ENCODE measurements around the gene PPAN. TPM values are rescaled to one million over a fixed set of nuclear protein-coding genes. Genes with fewer than 3 reads are reported as not detected.

Gene PPAN
- total and polyA plus RNA-seq, 5 donors from 2014 or later = 14.1 to 62.2 (median 25.7) TPM

DNA sequence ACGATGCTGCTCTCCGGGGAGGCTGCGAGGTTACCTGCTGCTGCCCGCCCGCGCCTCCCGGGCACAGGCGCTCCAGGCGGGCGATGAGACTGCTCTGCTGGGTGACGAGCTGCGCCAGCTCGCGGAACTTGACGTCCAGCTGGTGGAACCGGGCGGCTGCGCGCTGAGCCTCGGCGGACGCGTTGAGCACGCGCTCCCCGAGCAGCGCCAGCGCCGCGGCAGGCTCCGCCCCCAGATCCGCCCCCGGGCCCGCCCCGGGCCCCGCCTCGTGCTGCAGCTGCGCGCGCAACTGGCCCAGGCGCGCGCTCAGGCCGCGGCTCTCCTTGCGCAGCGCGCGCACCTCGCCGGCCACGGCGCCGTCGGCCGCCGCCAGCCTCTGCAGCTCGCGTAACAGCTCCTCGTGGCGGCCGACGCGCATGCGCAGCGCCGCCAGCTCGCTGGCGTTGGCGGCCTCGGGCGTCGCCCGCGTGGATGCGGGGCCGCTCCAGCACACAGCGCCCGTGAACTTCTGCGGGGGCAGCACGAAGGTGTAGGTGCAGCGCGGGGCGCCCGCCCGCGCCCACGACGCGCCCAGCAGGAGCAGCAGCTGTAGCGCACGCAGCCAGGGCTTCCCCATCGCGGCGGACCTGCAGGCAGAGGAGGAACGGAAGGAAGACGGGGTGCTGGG, 10.1 kb upstream of the PPAN start:
- DNase-seq (peak; percentile 82 to 93 (median 90)), ATAC-seq (ENCODE audit: low read depth in 2 of 2) (peak; percentile 84 to 88)
- Histone ChIP-seq H3K9me3 (ENCODE audit: control insufficient read depth in 2 of 2, low read length in 2 of 2) (no peaks in the 10 kb centered on the region), H3K36me3 (ENCODE audit: control insufficient read depth, insufficient read depth, low read length) (peaks cover 21% of the 10 kb centered on the region), H3K27ac (ENCODE audit: insufficient read depth, low read length, poor library complexity, severe bottlenecking) (peak overlapping the region; percentile 78), H3K27me3 (ENCODE audit: control insufficient read depth, insufficient read depth, low read length) (no peaks in the 10 kb centered on the region), H3K4me3 (ENCODE audit: low read depth, low read length) (no peak overlapping the region), H3K4me1 (ENCODE audit: control insufficient read depth, insufficient read depth, low read length, poor library complexity, severe bottlenecking) (peaks cover 15% of the 10 kb centered on the region)
- H3K27ac Mint-ChIP-seq = peak overlapping the region in 2 of 3 donors; percentile 62 to 67
- no peaks in the 10 kb centered on the region for H3K27me3 Mint-ChIP-seq
- H3K9me3 Mint-ChIP-seq = no peaks in the 10 kb centered on the region
- peak overlapping the region; percentile 32 to 87 (median 73) for H3K4me3 Mint-ChIP-seq
- H3K36me3 Mint-ChIP-seq = peaks cover 19% of the 10 kb centered on the region
- peaks cover 5 to 41% (median 12%) of the 10 kb centered on the region in 4 donors for H3K4me1 Mint-ChIP-seq

DNA sequence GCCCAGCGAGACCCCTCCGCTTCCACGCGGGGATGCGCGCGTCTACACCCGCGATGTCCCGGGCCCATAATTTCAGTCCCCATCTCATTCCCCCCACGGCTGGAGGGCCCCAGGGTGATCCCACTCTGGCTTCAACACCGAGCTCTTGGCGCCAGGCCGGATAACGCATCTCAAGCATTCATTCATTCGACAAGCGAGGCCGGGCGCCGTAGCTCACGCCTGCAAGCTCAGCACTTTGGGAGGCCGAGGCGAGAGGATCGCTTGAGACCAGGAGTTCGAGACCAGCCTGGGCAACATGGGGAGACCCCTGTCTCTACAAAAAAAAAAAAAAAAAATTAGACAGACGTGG, 9.6 kb upstream of the PPAN start:
- no peaks in the 10 kb centered on the region for H3K27me3 ChIP-seq (ENCODE audit: control insufficient read depth, insufficient read depth, low read length)
- H3K27ac ChIP-seq (ENCODE audit: insufficient read depth, low read length, poor library complexity, severe bottlenecking) = peak overlapping the region; percentile 78
- no peak for ATAC-seq (ENCODE audit: low read depth in 2 of 2)
- H3K4me3 Mint-ChIP-seq = peak overlapping the region in 3 of 4 donors; percentile 47 to 75 (median 56)
- H3K4me1 ChIP-seq (ENCODE audit: control insufficient read depth, insufficient read depth, low read length, poor library complexity, severe bottlenecking) = peaks cover 15% of the 10 kb centered on the region
- peak overlapping the region in 1 of 3 donors; percentile 62 for H3K27ac Mint-ChIP-seq
- no peaks in the 10 kb centered on the region for H3K27me3 Mint-ChIP-seq
- H3K9me3 Mint-ChIP-seq = no peaks in the 10 kb centered on the region
- peaks cover 5 to 44% (median 12%) of the 10 kb centered on the region in 4 donors for H3K4me1 Mint-ChIP-seq
- peaks cover 18% of the 10 kb centered on the region for H3K36me3 ChIP-seq (ENCODE audit: control insufficient read depth, insufficient read depth, low read length)
- peaks cover 18% of the 10 kb centered on the region for H3K36me3 Mint-ChIP-seq
- H3K9me3 ChIP-seq (ENCODE audit: control insufficient read depth in 2 of 2, low read length in 2 of 2) = no peaks in the 10 kb centered on the region
- no peak overlapping the region for H3K4me3 ChIP-seq (ENCODE audit: low read depth, low read length)
- DNase-seq = no peak

DNA sequence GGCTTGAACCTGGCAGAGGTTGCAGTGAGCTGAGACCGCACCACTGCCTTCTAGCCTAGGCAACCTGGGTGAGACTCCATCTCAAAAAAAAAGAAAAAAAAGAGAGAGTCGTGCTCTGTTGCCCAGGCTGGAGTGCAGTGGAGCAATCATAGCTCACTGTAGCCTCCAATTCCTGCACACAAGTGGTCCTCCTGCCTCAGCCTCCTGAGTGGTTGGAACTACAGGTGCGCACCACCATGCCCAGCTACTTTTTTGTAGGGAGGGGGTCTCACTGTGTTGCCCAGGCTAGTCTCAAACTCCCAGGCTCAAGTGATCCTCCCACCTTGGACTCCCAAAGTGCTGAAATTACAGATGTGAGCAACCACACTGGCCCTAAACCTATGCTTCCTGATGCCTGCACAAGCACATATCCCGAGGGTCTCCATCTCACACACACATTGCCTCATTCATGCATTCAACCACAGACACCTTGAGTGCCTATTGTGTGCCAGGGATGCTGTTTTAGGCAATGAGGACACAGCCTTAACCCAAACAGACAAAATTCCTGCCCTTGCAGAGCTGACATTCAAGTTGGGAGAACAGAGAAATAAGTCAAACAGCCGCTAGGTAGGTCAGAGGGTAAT, 5.9 kb upstream of the PPAN start:
- peaks cover 45% of the 10 kb centered on the region for H3K4me1 ChIP-seq (ENCODE audit: control insufficient read depth, insufficient read depth, low read length, poor library complexity, severe bottlenecking)
- Mint-ChIP-seq H3K4me1 (peaks cover 5 to 63% (median 26%) of the 10 kb centered on the region in 4 donors), H3K9me3 (peaks cover 0 to 2% (median 0%) of the 10 kb centered on the region in 7 donors), H3K36me3 (no peaks in the 10 kb centered on the region), H3K27ac (no peak overlapping the region), H3K4me3 (peak overlapping the region in 3 of 4 donors; percentile 5 to 53 (median 52)), H3K27me3 (peaks cover 5% of the 10 kb centered on the region)
- DNase-seq = no peak
- no peaks in the 10 kb centered on the region for H3K9me3 ChIP-seq (ENCODE audit: control insufficient read depth in 2 of 2, low read length in 2 of 2)
- no peak for ATAC-seq (ENCODE audit: low read depth in 2 of 2)
- no peaks in the 10 kb centered on the region for H3K27me3 ChIP-seq (ENCODE audit: control insufficient read depth, insufficient read depth, low read length)
- no peak overlapping the region for H3K27ac ChIP-seq (ENCODE audit: insufficient read depth, low read length, poor library complexity, severe bottlenecking)
- H3K36me3 ChIP-seq (ENCODE audit: control insufficient read depth, insufficient read depth, low read length) = no peaks in the 10 kb centered on the region
- no peak overlapping the region for H3K4me3 ChIP-seq (ENCODE audit: low read depth, low read length)

DNA sequence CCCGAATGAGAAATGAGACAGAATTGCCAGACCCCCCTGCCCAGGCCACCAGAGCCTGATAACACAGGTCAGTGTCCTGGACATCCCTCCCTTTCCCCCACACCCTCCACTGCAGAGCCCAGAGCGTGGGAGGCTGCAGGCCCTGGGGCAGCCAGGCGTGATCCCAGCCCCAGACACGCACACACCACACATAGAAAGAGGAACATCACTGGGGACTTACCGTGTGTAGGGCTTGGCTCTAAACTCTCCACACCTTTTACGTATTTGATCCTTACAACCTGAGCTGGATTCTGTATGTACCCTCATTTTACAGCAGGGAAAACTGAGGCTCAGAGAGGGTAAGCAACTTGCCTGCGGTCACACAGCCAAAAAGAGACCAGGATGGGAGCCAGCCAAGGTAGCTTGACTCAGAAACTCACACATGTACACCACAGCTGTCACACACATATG, 3.4 kb upstream of the PPAN start:
- Mint-ChIP-seq H3K9me3 (peaks cover 0 to 2% (median 0%) of the 10 kb centered on the region in 7 donors), H3K4me3 (peak overlapping the region in 3 of 4 donors; percentile 19 to 56 (median 41)), H3K4me1 (peaks cover 7 to 76% (median 38%) of the 10 kb centered on the region in 4 donors), H3K36me3 (peaks cover 4% of the 10 kb centered on the region), H3K27ac (peak overlapping the region; percentile 23 to 95 (median 82)), H3K27me3 (peaks cover 9% of the 10 kb centered on the region)
- H3K27ac ChIP-seq (ENCODE audit: insufficient read depth, low read length, poor library complexity, severe bottlenecking) = peak overlapping the region; percentile 81
- peaks cover 3% of the 10 kb centered on the region for H3K36me3 ChIP-seq (ENCODE audit: control insufficient read depth, insufficient read depth, low read length)
- H3K4me1 ChIP-seq (ENCODE audit: control insufficient read depth, insufficient read depth, low read length, poor library complexity, severe bottlenecking) = peaks cover 54% of the 10 kb centered on the region
- no peak for ATAC-seq (ENCODE audit: low read depth in 2 of 2)
- H3K4me3 ChIP-seq (ENCODE audit: low read depth, low read length) = no peak overlapping the region
- H3K9me3 ChIP-seq (ENCODE audit: control insufficient read depth in 2 of 2, low read length in 2 of 2) = no peaks in the 10 kb centered on the region
- DNase-seq = no peak
- H3K27me3 ChIP-seq (ENCODE audit: control insufficient read depth, insufficient read depth, low read length) = no peaks in the 10 kb centered on the region

DNA sequence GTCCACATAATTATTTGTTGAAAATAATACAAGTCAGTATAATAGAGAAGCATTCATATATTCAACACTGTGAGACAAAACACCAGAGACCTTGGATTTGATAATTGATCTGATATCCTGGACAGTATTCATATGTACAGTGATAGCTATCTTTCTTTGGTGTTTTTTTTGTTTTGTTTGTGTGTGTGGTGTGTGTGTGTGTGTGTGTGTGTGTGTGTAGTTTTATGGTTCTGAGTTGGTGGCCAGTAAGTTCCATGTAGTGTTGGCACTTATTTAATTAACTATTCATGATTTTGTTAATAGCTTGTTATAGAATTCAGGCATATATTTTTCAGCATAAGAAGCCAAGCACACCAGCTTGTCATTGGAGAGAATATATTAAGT, 2.0 kb upstream of the PPAN start:
- Mint-ChIP-seq H3K4me1 (peaks cover 7 to 72% (median 33%) of the 10 kb centered on the region in 4 donors), H3K27ac (peak overlapping the region; percentile 87 to 98 (median 94)), H3K36me3 (peaks cover 4% of the 10 kb centered on the region), H3K4me3 (peak overlapping the region; percentile 35 to 85 (median 60)), H3K27me3 (peaks cover 9% of the 10 kb centered on the region), H3K9me3 (peaks cover 0 to 2% (median 0%) of the 10 kb centered on the region in 7 donors)
- Histone ChIP-seq H3K4me3 (ENCODE audit: low read depth, low read length) (peak overlapping the region; percentile 35), H3K36me3 (ENCODE audit: control insufficient read depth, insufficient read depth, low read length) (peaks cover 9% of the 10 kb centered on the region), H3K9me3 (ENCODE audit: control insufficient read depth in 2 of 2, low read length in 2 of 2) (no peaks in the 10 kb centered on the region), H3K4me1 (ENCODE audit: control insufficient read depth, insufficient read depth, low read length, poor library complexity, severe bottlenecking) (peaks cover 59% of the 10 kb centered on the region), H3K27ac (ENCODE audit: insufficient read depth, low read length, poor library complexity, severe bottlenecking) (peak overlapping the region; percentile 94), H3K27me3 (ENCODE audit: control insufficient read depth, insufficient read depth, low read length) (no peaks in the 10 kb centered on the region)
- DNase-seq (no peak), ATAC-seq (ENCODE audit: low read depth in 2 of 2) (no peak)

DNA sequence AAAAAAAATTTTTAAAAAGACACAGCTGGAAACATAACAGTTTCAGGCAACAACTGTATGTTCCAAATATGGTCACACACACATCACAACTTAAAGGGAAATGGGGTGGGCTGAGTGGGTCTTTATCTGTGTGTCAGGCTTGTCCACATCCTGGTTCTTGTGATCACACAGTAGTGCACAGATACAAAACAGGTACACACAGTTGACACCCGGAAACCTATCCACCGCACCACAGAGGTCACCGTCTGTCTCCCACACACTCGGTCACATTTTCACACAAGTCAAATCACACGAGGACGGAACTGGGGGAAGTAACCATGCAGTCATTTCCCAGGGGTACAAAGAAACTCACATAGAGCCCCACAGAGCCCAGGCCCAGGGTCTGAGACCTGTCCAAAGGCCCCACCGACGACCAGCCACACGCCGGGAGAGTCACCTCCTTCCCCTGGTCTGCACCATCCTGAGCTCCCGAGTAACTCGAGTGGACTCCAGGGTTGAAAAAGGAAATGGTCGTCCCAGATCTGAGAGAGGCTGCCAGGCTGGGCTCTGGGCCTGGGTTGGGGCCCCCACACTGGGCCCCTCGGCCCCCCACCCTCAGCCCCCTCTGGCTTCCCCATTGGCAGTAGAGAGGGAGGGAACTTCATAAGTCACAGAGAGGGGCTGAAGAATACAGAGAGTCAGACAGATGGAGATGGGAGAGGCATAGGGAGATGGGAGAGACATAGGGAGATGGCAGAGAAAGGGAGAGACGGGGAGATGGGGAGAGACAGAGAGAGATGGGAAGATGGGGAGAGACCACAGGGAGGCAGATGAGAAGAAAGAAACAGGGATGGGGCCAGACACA, 1.3 kb upstream of the PPAN start:
- no peaks in the 10 kb centered on the region for H3K9me3 ChIP-seq (ENCODE audit: control insufficient read depth in 2 of 2, low read length in 2 of 2)
- Mint-ChIP-seq H3K36me3 (peaks cover 11% of the 10 kb centered on the region), H3K27ac (peak overlapping the region; percentile 94 to 98 (median 95)), H3K9me3 (peaks cover 0 to 2% (median 0%) of the 10 kb centered on the region in 7 donors), H3K27me3 (peaks cover 9% of the 10 kb centered on the region), H3K4me1 (peaks cover 7 to 69% (median 30%) of the 10 kb centered on the region in 4 donors), H3K4me3 (peak overlapping the region; percentile 77 to 90 (median 86))
- H3K27me3 ChIP-seq (ENCODE audit: control insufficient read depth, insufficient read depth, low read length) = no peaks in the 10 kb centered on the region
- peaks cover 16% of the 10 kb centered on the region for H3K36me3 ChIP-seq (ENCODE audit: control insufficient read depth, insufficient read depth, low read length)
- peak; percentile 61 to 96 (median 86) for DNase-seq
- peak overlapping the region; percentile 35 for H3K4me3 ChIP-seq (ENCODE audit: low read depth, low read length)
- H3K27ac ChIP-seq (ENCODE audit: insufficient read depth, low read length, poor library complexity, severe bottlenecking) = peak overlapping the region; percentile 94
- peaks cover 59% of the 10 kb centered on the region for H3K4me1 ChIP-seq (ENCODE audit: control insufficient read depth, insufficient read depth, low read length, poor library complexity, severe bottlenecking)
- ATAC-seq (ENCODE audit: low read depth in 2 of 2) = peak; percentile 81 to 84

DNA sequence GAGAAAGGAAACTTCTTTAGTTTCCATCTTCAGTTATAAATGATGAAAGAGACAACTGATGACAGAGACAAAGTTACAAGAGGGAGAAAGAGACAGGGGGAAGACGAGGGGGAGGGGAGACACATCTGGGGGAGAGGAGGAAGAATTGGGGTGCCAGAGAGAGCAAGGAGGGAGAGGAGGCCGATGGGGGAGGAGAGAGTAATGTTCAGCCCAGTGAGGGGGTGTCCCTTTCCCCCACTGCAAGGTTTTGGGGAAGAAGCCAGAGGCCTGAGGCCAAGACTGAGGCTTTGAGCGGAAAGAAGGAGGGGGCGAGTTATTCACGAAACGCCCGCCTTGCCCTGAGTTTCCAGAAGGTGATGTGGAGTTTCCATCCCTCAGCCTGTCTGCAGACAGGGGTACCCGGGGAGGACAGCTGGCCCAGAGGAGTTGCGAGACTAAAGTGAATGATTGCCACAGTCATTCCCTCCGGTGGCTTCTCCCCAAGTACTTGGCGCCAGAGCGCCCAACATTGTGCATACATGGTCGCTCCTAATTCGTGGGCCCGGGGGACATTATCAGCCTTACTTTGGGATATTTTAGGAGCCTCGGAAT, 558 bp upstream of the PPAN start:
- H3K4me3 ChIP-seq (ENCODE audit: low read depth, low read length) = peak overlapping the region; percentile 15
- H3K36me3 ChIP-seq (ENCODE audit: control insufficient read depth, insufficient read depth, low read length) = peaks cover 21% of the 10 kb centered on the region
- peak overlapping the region; percentile 94 for H3K27ac ChIP-seq (ENCODE audit: insufficient read depth, low read length, poor library complexity, severe bottlenecking)
- peaks cover 13% of the 10 kb centered on the region for H3K36me3 Mint-ChIP-seq
- peaks cover 9% of the 10 kb centered on the region for H3K27me3 Mint-ChIP-seq
- ATAC-seq (ENCODE audit: low read depth in 2 of 2) (no peak), DNase-seq (peak in 2 of 3 donors; percentile 46 to 55)
- peak overlapping the region; percentile 94 to 98 (median 95) for H3K27ac Mint-ChIP-seq
- peaks cover 7 to 66% (median 29%) of the 10 kb centered on the region in 4 donors for H3K4me1 Mint-ChIP-seq
- no peaks in the 10 kb centered on the region for H3K27me3 ChIP-seq (ENCODE audit: control insufficient read depth, insufficient read depth, low read length)
- peak overlapping the region; percentile 77 to 90 (median 88) for H3K4me3 Mint-ChIP-seq
- no peaks in the 10 kb centered on the region for H3K9me3 ChIP-seq (ENCODE audit: control insufficient read depth in 2 of 2, low read length in 2 of 2)
- peaks cover 0 to 2% (median 0%) of the 10 kb centered on the region in 7 donors for H3K9me3 Mint-ChIP-seq
- peaks cover 59% of the 10 kb centered on the region for H3K4me1 ChIP-seq (ENCODE audit: control insufficient read depth, insufficient read depth, low read length, poor library complexity, severe bottlenecking)
